MCF 10A (cell line): ENCODE data around the gene KRTAP5-5. TPM values are rescaled to one million over a fixed set of nuclear protein-coding genes. Genes with fewer than 3 reads are reported as not detected.

Experiments
- BruUV-seq: library from RNA; stranded (reverse); fragments of 400-500 nt; replicated peaks from 2 replicates; lab custom pipeline; 2021; lab: Mats Ljungman, UMichigan
- CTCF ChIA-PET: fragments of 300-600 bp; sonication (Branson Sonifier 250); formaldehyde crosslinking; extraction: SDS; loops from one replicate; lab custom pipeline; 2021; ENCODE audit warnings: antibody characterized with exemption, inconsistent platforms; lab: Yijun Ruan, JAX
- POLR2A ChIA-PET: fragments of 300-600, 350-650 bp; sonication (Branson Sonifier 250); formaldehyde crosslinking; extraction: SDS; loops from one replicate; lab custom pipeline; 2020; ENCODE audit warnings: antibody characterized with exemption, inconsistent platforms; lab: Yijun Ruan, JAX
- DNase-seq: peaks from one replicate; pipeline ENCODE4 v3.0.0-alpha.2; 2018; ENCODE audit not compliant: unreplicated experiment
- H3K27ac Mint-ChIP-seq: one replicate; pipeline ENCODE4 v1.8.0; 2022; ENCODE audit warnings: mild to moderate bottlenecking, low read depth, mixed read lengths; ENCODE audit not compliant: unreplicated experiment
- H3K27me3 Mint-ChIP-seq: one replicate; pipeline ENCODE4 v1.8.0; 2022; ENCODE audit warnings: mixed read lengths; ENCODE audit not compliant: insufficient read depth, unreplicated experiment
- H3K36me3 Mint-ChIP-seq: one replicate; pipeline ENCODE4 v1.8.0; 2022; ENCODE audit warnings: mild to moderate bottlenecking, moderate library complexity, mixed read lengths; ENCODE audit not compliant: insufficient read depth, unreplicated experiment
- H3K4me1 Mint-ChIP-seq: one replicate; pipeline ENCODE4 v1.8.0; 2022; ENCODE audit warnings: mixed read lengths; ENCODE audit not compliant: insufficient read depth, unreplicated experiment
- H3K4me3 Mint-ChIP-seq: one replicate; pipeline ENCODE4 v1.8.0; 2022; ENCODE audit warnings: mild to moderate bottlenecking, moderate library complexity, mixed read lengths; ENCODE audit not compliant: unreplicated experiment
- H3K9me3 Mint-ChIP-seq: one replicate; pipeline ENCODE4 v1.8.0; 2022; ENCODE audit warnings: mixed read lengths; ENCODE audit not compliant: unreplicated experiment
- CTCF ChIP-seq: fragments of 200-600 bp; IDR thresholded peaks from one replicate; pipeline ENCODE4 v1.8.0; 2022; ENCODE audit warnings: antibody characterized with exemption, mild to moderate bottlenecking; ENCODE audit not compliant: unreplicated experiment
- intact Hi-C: fragments of 100-400 bp; cut with micrococcal nuclease; formaldehyde crosslinking; loops from 2 replicates; pipeline ENCODE4 v1.14.1; 2022
- total RNA-seq: library from RNA; stranded (reverse); gene quantifications from 2 replicates; pipeline ENCODE4 v1.2.3, GENCODE V29; 2022

The KRTAP5-5 gene
- total RNA-seq, 1 experiment from 2014 or later, result not detected

GRCh38 chr11:1633864-1634263 is 4.3 kb downstream of the KRTAP5-5 start:
- ChIA-PET CTCF (interaction anchor here (0.6 to 1.1 kb wide), 2 partner anchors 39 to 370 kb away, joined by 3 read pairs; no protein-coding TSS in a partner anchor), POLR2A (no interaction called here)

GRCh38 chr11:1636291-1636950 is 6.8 kb downstream of the KRTAP5-5 start:
- BruUV-seq, result no TSS peak
- no peak for TF ChIP-seq CTCF
- DNase-seq, result no peak
- ChIA-PET POLR2A (no interaction called here), CTCF (interaction anchor here (1.8 to 1.9 kb wide), 2 partner anchors 9 to 18 kb away, joined by 5 to 6 read pairs; no protein-coding TSS in a partner anchor)
- Mint-ChIP-seq H3K9me3 (no peaks in the 10 kb centered on the region), H3K4me3 (no peak overlapping the region), H3K36me3 (no peaks in the 10 kb centered on the region), H3K4me1 (peaks cover 5% of the 10 kb centered on the region), H3K27me3 (peaks cover 82% of the 10 kb centered on the region), H3K27ac (no peak overlapping the region)
- intact Hi-C loops, result no loop called here

More at GRCh38 chr11:1633864-1634263, 4.3 kb downstream of the KRTAP5-5 start:
- H3K27ac Mint-ChIP-seq, result no peak overlapping the region
- BruUV-seq, result no TSS peak
- no peak overlapping the region for H3K4me3 Mint-ChIP-seq
- intact Hi-C loops, result no loop called here
- TF ChIP-seq CTCF, result no peak
- H3K4me1 Mint-ChIP-seq, result peaks cover 5% of the 10 kb centered on the region
- no peaks in the 10 kb centered on the region for H3K9me3 Mint-ChIP-seq
- peaks cover 80% of the 10 kb centered on the region for H3K27me3 Mint-ChIP-seq
- no peak for DNase-seq
- no peaks in the 10 kb centered on the region for H3K36me3 Mint-ChIP-seq

- intact Hi-C loops, result no loop called here
- BruUV-seq, result no TSS peak
- POLR2A ChIA-PET, result no interaction called here
These were observed 8.1 kb downstream of the KRTAP5-5 start for GRCh38 chr11:1637628-1638027.

More at GRCh38 chr11:1637628-1638027, 8.1 kb downstream of the KRTAP5-5 start:
- CTCF ChIA-PET, result interaction anchor here (0.6 to 1.9 kb wide), 9 partner anchors 10 to 514 kb away, joined by 3 to 6 read pairs (median 3); no protein-coding TSS in a partner anchor
- TF ChIP-seq CTCF, result no peak
- no peak overlapping the region for H3K27ac Mint-ChIP-seq
- no peaks in the 10 kb centered on the region for H3K9me3 Mint-ChIP-seq
- no peak for DNase-seq
- H3K27me3 Mint-ChIP-seq, result peaks cover 70% of the 10 kb centered on the region
- H3K36me3 Mint-ChIP-seq, result no peaks in the 10 kb centered on the region
- H3K4me3 Mint-ChIP-seq, result no peak overlapping the region
- H3K4me1 Mint-ChIP-seq, result no peaks in the 10 kb centered on the region
